Bronchial epithelial cell (primary cell): ENCODE data around the gene RNF213. TPM values are rescaled to one million over a fixed set of nuclear protein-coding genes. Genes with fewer than 3 reads are reported as not detected.
A peak's percentile ranks its signal among the peaks of the same experiment; 100 is the strongest.

ENCODE experiments used
- DNase-seq: peaks from one replicate; pipeline ENCODE4 v3.0.0-alpha.2; 2010; ENCODE audit warnings: low read depth
- FAIRE-seq: peaks from 2 replicates; lab custom pipeline; 2011; peaks lifted over from hg19 to GRCh38; lab: Jason Lieb, UNC
- H3K27me3 ChIP-seq: 2 replicates; pipeline ENCODE4 v1.5.1; 2011; ENCODE audit warnings: low read length; ENCODE audit not compliant: control insufficient read depth, insufficient read depth
- H3K36me3 ChIP-seq: 2 replicates; pipeline ENCODE4 v1.5.1; 2011; ENCODE audit warnings: low read length; ENCODE audit not compliant: control insufficient read depth, insufficient read depth
- H3K4me3 ChIP-seq: 2 replicates; pipeline ENCODE4 v1.5.1; 2011; ENCODE audit warnings: mild to moderate bottlenecking, low read depth, low read length, control low read depth
- total RNA-seq: library from RNA; depleted of rRNA; stranded (reverse); fragments of >200 nt; gene quantifications from 2 replicates; pipeline ENCODE4 v1.2.1, GENCODE V29; 2014
- TF ChIP-seq, protein P1 (sequence below): IDR thresholded peaks from 2 replicates; pipeline ENCODE4 v1.5.1; 2011; ENCODE audit warnings: mild to moderate bottlenecking, moderate library complexity, low read length, control low read depth, inconsistent platforms; ENCODE audit not compliant: insufficient read depth, severe bottlenecking

RNF213 gene
- total RNA-seq, 1 donor from 2014 or later: 41.3 TPM

DNA sequence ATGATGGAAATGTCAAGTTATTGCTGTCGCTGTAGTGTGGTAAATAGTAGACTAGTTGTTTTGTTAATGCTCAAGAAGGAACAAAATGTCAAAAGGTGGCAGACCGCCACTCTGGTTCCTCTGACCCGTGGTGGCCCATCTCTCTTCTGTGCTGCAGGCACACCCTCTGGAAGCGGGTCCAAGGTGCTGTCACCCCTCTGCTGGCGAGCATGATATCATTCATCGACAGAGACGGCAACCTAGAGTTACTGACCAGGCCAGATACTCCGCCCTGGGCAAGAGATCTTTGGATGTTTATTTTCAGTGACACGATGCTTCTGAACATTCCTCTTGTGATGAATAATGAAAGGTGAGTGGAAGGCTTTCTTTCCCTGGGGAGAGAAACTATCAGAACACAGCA is 97.5 kb downstream of the RNF213 start:
- peak; percentile 13 for FAIRE-seq
- TF ChIP-seq, protein P1, sequence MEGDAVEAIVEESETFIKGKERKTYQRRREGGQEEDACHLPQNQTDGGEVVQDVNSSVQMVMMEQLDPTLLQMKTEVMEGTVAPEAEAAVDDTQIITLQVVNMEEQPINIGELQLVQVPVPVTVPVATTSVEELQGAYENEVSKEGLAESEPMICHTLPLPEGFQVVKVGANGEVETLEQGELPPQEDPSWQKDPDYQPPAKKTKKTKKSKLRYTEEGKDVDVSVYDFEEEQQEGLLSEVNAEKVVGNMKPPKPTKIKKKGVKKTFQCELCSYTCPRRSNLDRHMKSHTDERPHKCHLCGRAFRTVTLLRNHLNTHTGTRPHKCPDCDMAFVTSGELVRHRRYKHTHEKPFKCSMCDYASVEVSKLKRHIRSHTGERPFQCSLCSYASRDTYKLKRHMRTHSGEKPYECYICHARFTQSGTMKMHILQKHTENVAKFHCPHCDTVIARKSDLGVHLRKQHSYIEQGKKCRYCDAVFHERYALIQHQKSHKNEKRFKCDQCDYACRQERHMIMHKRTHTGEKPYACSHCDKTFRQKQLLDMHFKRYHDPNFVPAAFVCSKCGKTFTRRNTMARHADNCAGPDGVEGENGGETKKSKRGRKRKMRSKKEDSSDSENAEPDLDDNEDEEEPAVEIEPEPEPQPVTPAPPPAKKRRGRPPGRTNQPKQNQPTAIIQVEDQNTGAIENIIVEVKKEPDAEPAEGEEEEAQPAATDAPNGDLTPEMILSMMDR: no peak
- Histone ChIP-seq H3K4me3 (no peak overlapping the region), H3K36me3 (peaks cover 32% of the 10 kb centered on the region), H3K27me3 (no peaks in the 10 kb centered on the region)
- no peak for DNase-seq

DNA sequence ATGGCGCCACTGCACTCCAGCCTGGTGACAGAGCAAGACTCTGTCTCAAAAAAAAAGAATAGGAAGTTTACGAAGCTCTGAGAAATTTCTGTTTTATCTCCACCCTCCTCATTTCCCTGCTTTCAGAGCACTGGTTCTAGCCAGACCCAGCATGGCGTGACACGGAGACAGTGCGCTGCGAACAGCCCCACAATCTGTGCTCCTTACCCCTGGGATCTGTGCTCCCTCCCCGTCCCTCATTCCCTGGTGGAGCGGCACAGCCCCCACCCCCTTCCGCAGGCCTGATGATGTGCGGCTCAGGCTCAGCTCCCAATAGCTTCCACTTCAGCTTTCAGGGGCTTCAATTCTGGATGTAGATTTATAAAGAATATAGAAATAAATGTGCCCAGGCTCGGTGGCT is 98.2 kb downstream of the RNF213 start:
- no peak for DNase-seq
- H3K27me3 ChIP-seq: no peaks in the 10 kb centered on the region
- TF ChIP-seq, protein P1: no peak
- peaks cover 34% of the 10 kb centered on the region for H3K36me3 ChIP-seq
- no peak for FAIRE-seq
- H3K4me3 ChIP-seq: no peak overlapping the region

DNA sequence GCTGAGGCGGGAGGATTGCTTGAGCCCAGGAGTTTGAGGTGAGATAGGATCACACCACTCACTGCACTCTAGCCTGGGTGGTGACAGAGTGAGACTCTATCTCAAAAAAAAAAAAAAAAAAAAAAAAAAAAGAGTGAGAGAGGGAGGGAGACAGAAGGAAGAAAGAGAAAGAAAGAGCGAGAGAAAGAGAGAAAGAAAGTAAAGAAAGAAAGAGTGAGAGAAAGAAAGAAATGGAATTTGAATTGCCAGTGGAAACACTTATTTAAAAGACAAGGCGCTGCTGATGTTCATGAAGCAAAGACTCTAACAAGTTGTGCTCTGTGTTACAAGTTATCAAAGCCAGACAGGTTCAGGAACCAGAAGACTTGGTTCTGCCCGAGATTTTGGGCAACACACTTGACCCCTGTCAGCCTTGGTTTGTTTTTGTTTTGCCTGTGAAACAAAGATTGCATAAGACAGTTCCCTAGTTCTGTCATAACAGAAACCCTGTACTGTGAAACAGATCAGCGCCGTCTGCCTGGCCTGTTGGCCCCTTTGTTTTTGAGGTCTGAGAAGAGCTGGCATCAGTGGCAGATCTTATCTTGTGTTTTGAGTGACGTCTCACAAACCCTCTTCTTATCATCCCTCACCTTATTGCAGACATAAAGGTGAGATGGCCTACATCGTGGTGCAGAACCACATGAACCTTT is 98.9 kb downstream of the RNF213 start:
- H3K4me3 ChIP-seq: no peak overlapping the region
- TF ChIP-seq, protein P1: no peak
- no peak for DNase-seq
- FAIRE-seq: no peak
- H3K36me3 ChIP-seq: peaks cover 36% of the 10 kb centered on the region
- no peaks in the 10 kb centered on the region for H3K27me3 ChIP-seq

DNA sequence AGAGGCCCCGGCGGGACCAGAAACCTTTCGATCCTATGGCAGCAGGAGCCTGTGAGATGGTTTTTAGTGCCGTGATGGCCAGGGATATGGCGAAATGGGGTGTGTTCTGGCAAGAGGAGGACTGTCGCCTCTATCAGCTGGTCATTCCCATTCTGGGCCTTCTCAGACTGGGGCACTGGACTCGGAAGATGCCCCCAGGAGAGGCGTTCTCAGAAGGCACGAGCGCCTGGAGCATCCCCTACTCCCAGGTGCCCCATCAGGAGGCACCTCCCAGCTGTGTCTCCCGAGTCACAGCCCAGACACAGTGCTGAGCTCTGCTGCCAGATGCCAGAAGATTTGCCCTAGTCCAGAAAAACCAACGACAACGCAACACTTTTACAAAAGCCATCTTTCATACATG is 99.7 kb downstream of the RNF213 start:
- FAIRE-seq: no peak
- peaks cover 40% of the 10 kb centered on the region for H3K36me3 ChIP-seq
- no peaks in the 10 kb centered on the region for H3K27me3 ChIP-seq
- TF ChIP-seq, protein P1: no peak
- DNase-seq: no peak
- no peak overlapping the region for H3K4me3 ChIP-seq

DNA sequence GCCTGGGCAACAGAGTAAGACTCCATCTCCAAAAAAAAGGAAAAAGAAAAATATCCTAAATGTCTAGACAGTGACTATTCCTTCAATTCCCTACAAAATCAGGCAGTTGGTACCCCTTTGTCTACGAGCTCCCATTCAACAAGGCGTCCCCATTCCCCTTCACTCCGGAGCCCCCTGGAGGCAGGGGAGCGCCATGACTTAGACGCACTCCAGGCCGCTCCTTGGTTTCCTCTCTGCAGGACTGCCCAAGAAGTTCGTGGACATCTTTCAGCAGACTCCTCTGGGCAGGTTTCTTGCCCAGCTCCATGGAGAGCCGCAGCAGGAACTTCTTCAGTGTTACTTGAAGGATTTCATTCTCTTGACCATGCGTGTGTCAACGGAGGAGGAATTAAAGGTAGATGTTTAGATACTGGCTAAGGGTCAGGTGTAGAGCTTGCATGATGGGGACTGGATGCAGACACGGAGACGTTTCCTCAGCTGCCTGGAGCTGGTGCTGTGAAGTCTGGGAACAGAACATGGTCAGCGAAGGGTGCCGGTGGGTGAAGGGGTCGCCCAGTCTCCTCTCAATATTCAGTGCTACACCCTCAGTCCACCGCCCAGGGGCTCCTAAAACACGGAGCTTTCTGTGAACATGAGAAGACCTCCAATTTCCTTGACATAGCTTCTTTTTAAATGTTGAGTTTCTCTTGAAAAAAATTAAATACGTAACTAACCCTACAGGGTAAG is 101.0 kb downstream of the RNF213 start:
- Histone ChIP-seq H3K4me3 (no peak overlapping the region), H3K36me3 (peaks cover 43% of the 10 kb centered on the region), H3K27me3 (no peaks in the 10 kb centered on the region)
- TF ChIP-seq, protein P1: peak; percentile 28
- no peak for DNase-seq
- FAIRE-seq: no peak
